H1 (cell line): Measurements from ENCODE around the gene DMWD. TPM values are rescaled to one million over a fixed set of nuclear protein-coding genes. Genes with fewer than 3 reads are reported as not detected.

Experiments used
- NANOG ChIP-seq: IDR thresholded peaks from 2 replicates; pipeline ENCODE4 v1.6.1; 2011; ENCODE audit warnings: low read length, low read depth, mild to moderate bottlenecking, inconsistent platforms; ENCODE audit not compliant: insufficient read depth, poor library complexity, severe bottlenecking
- SIRT6 ChIP-seq: IDR thresholded peaks from one replicate; pipeline ENCODE4 v1.7.1; 2012; ENCODE audit warnings: low read length, inconsistent platforms
- SP4 ChIP-seq: IDR thresholded peaks from 2 replicates; pipeline ENCODE4 v1.6.1; 2012; ENCODE audit warnings: low read length, inconsistent platforms
- polyA plus RNA-seq, 7 experiments: library from polyadenylated mRNA; depleted of rRNA in 3 of 7; stranded (reverse) in 5 of 7; unstranded in 2 of 7; fragments of >200 nt in 5 of 7; fragments of 200-250 nt in 2 of 7; gene quantifications; 1 replicate in 5 of 7; 2 replicates in 1 of 7; 4 replicates in 1 of 7; pipeline versions ENCODE4 v1.2.1 to v1.2.3, GENCODE V29; 2011 to 2013; ENCODE audit warnings: missing spikeins in 2 of 7, mixed read lengths in 2 of 7
- total RNA-seq: library from RNA; stranded (reverse); fragmentation: NEBNext Ultra II Directional; extraction: Animal tissue kit (Norgen Biotek cat#: 25700); gene quantifications from 2 replicates; pipeline ENCODE4 v1.2.1, GENCODE V29; 2021
- TF ChIP-seq, protein P1 (sequence below): fragments of 300-600 bp; sonication (generic); IDR thresholded peaks from 2 replicates; pipeline ENCODE4 v1.7.1; 2012; ENCODE audit warnings: low read length, moderate library complexity, mild to moderate bottlenecking, inconsistent platforms; ENCODE audit not compliant: insufficient replicate concordance
- TF ChIP-seq, protein P2 (sequence below): IDR thresholded peaks from 2 replicates; pipeline ENCODE4 v1.6.1; 2011; ENCODE audit warnings: low read length, improper control_type of control experiment

The DMWD gene
- total and polyA plus RNA-seq, 2 of the 8 experiments (the other 6 are each of a cell fraction or from before 2014, with no cell fraction given), result 13.6 to 41.0 TPM

DNA sequence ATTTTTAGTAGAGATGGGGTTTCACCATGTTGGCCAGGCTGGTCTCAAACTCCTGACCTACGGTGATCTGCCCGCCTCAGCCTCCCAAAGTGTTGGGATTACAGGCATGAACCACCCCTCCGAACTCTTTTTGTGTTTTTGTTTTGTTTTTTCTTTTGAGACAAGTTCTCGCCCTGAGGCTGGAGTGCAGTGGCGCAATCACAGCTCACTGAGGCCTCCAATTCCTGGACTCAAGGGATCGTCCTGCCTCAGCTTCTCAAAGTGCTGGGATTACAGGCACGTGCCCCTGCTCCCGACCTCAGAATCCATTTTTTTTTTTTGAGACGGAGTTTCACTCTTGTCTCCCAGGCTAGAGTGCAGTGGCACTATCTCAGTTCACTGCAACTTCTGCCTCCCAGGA lies 35.0 kb downstream of the DMWD start (continued):
- TF ChIP-seq, protein P1, sequence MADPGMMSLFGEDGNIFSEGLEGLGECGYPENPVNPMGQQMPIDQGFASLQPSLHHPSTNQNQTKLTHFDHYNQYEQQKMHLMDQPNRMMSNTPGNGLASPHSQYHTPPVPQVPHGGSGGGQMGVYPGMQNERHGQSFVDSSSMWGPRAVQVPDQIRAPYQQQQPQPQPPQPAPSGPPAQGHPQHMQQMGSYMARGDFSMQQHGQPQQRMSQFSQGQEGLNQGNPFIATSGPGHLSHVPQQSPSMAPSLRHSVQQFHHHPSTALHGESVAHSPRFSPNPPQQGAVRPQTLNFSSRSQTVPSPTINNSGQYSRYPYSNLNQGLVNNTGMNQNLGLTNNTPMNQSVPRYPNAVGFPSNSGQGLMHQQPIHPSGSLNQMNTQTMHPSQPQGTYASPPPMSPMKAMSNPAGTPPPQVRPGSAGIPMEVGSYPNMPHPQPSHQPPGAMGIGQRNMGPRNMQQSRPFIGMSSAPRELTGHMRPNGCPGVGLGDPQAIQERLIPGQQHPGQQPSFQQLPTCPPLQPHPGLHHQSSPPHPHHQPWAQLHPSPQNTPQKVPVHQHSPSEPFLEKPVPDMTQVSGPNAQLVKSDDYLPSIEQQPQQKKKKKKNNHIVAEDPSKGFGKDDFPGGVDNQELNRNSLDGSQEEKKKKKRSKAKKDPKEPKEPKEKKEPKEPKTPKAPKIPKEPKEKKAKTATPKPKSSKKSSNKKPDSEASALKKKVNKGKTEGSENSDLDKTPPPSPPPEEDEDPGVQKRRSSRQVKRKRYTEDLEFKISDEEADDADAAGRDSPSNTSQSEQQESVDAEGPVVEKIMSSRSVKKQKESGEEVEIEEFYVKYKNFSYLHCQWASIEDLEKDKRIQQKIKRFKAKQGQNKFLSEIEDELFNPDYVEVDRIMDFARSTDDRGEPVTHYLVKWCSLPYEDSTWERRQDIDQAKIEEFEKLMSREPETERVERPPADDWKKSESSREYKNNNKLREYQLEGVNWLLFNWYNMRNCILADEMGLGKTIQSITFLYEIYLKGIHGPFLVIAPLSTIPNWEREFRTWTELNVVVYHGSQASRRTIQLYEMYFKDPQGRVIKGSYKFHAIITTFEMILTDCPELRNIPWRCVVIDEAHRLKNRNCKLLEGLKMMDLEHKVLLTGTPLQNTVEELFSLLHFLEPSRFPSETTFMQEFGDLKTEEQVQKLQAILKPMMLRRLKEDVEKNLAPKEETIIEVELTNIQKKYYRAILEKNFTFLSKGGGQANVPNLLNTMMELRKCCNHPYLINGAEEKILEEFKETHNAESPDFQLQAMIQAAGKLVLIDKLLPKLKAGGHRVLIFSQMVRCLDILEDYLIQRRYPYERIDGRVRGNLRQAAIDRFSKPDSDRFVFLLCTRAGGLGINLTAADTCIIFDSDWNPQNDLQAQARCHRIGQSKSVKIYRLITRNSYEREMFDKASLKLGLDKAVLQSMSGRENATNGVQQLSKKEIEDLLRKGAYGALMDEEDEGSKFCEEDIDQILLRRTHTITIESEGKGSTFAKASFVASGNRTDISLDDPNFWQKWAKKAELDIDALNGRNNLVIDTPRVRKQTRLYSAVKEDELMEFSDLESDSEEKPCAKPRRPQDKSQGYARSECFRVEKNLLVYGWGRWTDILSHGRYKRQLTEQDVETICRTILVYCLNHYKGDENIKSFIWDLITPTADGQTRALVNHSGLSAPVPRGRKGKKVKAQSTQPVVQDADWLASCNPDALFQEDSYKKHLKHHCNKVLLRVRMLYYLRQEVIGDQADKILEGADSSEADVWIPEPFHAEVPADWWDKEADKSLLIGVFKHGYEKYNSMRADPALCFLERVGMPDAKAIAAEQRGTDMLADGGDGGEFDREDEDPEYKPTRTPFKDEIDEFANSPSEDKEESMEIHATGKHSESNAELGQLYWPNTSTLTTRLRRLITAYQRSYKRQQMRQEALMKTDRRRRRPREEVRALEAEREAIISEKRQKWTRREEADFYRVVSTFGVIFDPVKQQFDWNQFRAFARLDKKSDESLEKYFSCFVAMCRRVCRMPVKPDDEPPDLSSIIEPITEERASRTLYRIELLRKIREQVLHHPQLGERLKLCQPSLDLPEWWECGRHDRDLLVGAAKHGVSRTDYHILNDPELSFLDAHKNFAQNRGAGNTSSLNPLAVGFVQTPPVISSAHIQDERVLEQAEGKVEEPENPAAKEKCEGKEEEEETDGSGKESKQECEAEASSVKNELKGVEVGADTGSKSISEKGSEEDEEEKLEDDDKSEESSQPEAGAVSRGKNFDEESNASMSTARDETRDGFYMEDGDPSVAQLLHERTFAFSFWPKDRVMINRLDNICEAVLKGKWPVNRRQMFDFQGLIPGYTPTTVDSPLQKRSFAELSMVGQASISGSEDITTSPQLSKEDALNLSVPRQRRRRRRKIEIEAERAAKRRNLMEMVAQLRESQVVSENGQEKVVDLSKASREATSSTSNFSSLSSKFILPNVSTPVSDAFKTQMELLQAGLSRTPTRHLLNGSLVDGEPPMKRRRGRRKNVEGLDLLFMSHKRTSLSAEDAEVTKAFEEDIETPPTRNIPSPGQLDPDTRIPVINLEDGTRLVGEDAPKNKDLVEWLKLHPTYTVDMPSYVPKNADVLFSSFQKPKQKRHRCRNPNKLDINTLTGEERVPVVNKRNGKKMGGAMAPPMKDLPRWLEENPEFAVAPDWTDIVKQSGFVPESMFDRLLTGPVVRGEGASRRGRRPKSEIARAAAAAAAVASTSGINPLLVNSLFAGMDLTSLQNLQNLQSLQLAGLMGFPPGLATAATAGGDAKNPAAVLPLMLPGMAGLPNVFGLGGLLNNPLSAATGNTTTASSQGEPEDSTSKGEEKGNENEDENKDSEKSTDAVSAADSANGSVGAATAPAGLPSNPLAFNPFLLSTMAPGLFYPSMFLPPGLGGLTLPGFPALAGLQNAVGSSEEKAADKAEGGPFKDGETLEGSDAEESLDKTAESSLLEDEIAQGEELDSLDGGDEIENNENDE, result no peak
- TF ChIP-seq, protein P2, sequence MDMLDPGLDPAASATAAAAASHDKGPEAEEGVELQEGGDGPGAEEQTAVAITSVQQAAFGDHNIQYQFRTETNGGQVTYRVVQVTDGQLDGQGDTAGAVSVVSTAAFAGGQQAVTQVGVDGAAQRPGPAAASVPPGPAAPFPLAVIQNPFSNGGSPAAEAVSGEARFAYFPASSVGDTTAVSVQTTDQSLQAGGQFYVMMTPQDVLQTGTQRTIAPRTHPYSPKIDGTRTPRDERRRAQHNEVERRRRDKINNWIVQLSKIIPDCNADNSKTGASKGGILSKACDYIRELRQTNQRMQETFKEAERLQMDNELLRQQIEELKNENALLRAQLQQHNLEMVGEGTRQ, result no peak
- TF ChIP-seq NANOG, result no peak
- TF ChIP-seq SP4, result no peak
- TF ChIP-seq SIRT6, result no peak
